Lower leg skin (tissue), 3 donors: ENCODE measurements around the gene LSM4.

Experiments used
- POLR2A ChIP-seq, 2 donors: fragments of 450-650 bp; IDR thresholded peaks; one replicate each; pipeline ENCODE4 v1.6.1; 2016 to 2017; ENCODE audit warnings: antibody characterized with exemption in 2 of 2, mild to moderate bottlenecking in 1 of 2, moderate library complexity in 1 of 2
- TF ChIP-seq, protein P1 (sequence below), 3 donors: fragments of 450-650 bp; IDR thresholded peaks; one replicate each; pipeline ENCODE4 v1.5.1; 2016; ENCODE audit warnings: antibody characterized with exemption in 3 of 3, mild to moderate bottlenecking in 3 of 3, moderate library complexity in 2 of 3

DNA sequence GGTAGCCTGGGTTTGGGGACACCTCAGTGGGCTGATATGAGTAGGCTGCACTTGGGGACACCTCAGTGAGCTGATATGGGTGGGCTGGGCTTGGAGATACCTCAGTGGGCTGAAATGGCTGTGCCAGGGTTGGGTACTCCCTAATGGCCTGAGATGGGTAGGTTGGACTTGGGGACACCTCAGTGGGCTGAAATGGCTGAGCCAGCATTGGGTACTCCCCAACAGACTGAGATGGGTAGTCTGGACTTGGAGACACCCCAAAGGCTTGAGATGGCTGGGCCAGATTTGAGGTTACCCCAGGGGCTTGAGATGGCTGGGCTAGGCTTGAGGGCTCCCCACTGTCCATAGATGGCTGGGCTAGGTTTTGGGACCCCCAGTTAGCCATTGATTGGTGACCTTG lies 60.7 kb downstream of the LSM4 start:
- TF ChIP-seq, protein P1, sequence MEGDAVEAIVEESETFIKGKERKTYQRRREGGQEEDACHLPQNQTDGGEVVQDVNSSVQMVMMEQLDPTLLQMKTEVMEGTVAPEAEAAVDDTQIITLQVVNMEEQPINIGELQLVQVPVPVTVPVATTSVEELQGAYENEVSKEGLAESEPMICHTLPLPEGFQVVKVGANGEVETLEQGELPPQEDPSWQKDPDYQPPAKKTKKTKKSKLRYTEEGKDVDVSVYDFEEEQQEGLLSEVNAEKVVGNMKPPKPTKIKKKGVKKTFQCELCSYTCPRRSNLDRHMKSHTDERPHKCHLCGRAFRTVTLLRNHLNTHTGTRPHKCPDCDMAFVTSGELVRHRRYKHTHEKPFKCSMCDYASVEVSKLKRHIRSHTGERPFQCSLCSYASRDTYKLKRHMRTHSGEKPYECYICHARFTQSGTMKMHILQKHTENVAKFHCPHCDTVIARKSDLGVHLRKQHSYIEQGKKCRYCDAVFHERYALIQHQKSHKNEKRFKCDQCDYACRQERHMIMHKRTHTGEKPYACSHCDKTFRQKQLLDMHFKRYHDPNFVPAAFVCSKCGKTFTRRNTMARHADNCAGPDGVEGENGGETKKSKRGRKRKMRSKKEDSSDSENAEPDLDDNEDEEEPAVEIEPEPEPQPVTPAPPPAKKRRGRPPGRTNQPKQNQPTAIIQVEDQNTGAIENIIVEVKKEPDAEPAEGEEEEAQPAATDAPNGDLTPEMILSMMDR (IDR thresholded peaks at IDR 0.05), result no peak
- no peak for TF ChIP-seq POLR2A (IDR thresholded peaks at IDR 0.05)
